Neural cell (in vitro differentiated cells): Measurements from ENCODE around the gene SCN1A.

Source experiments
- CTCF ChIP-seq: fragments of 450-650 bp; IDR thresholded peaks from 2 replicates; pipeline ENCODE4 v1.5.1; 2014; ENCODE audit warnings: antibody characterized with exemption, mild to moderate bottlenecking, moderate library complexity; ENCODE audit not compliant: poor library complexity, severe bottlenecking
- EP300 ChIP-seq: fragments of 450-650 bp; conservative IDR thresholded peaks from 2 replicates; pipeline ENCODE4 v1.6.1; 2014; ENCODE audit warnings: antibody characterized with exemption, mild to moderate bottlenecking, moderate library complexity; ENCODE audit not compliant: poor library complexity, severe bottlenecking
- EZH2 ChIP-seq: fragments of 200-600, 300-800 bp; shearing (Covaris generic), sonication (generic); IDR thresholded peaks from 2 replicates; pipeline ENCODE4 v1.6.1; 2014; ENCODE audit warnings: antibody characterized with exemption, low read length, borderline replicate concordance, mild to moderate bottlenecking; ENCODE audit not compliant: insufficient read depth, poor library complexity, severe bottlenecking
- MXI1 ChIP-seq: fragments of 450-650 bp; conservative IDR thresholded peaks from 2 replicates; pipeline ENCODE4 v1.6.1; 2014; ENCODE audit warnings: antibody characterized with exemption, mild to moderate bottlenecking; ENCODE audit not compliant: poor library complexity, severe bottlenecking
- POLR2AphosphoS5 ChIP-seq: IDR thresholded peaks from 2 replicates; pipeline ENCODE4 v1.6.1; 2012
- RAD21 ChIP-seq: fragments of 450-650 bp; conservative IDR thresholded peaks from 2 replicates; pipeline ENCODE4 v1.6.1; 2014; ENCODE audit warnings: antibody characterized with exemption, mild to moderate bottlenecking, moderate library complexity
- REST ChIP-seq: IDR thresholded peaks from 2 replicates; pipeline ENCODE4 v1.6.1; 2012; ENCODE audit warnings: borderline replicate concordance
- SMC3 ChIP-seq: fragments of 450-650 bp; conservative IDR thresholded peaks from 2 replicates; pipeline ENCODE4 v1.6.1; 2014; ENCODE audit warnings: antibody characterized with exemption, mild to moderate bottlenecking, moderate library complexity; ENCODE audit not compliant: poor library complexity

- no peak for TF ChIP-seq CTCF
- no peak for TF ChIP-seq SMC3
- no peak for TF ChIP-seq REST
- no peak for TF ChIP-seq POLR2AphosphoS5
- no peak for TF ChIP-seq EZH2
- no peak for TF ChIP-seq MXI1
- TF ChIP-seq EP300: no peak
- TF ChIP-seq RAD21: no peak
Observed at GRCh38 chr2:166041613-166042012, 86.2 kb downstream of the SCN1A start.
